H1 (cell line): ENCODE data around the gene ADPRHL1. TPM values are rescaled to one million over a fixed set of nuclear protein-coding genes. Genes with fewer than 3 reads are reported as not detected.
A peak's percentile ranks its signal among the peaks of the same experiment; 100 is the strongest.

Experiments used
- CTCF ChIA-PET: fragments of 300-600 bp; sonication (Branson Sonifier 250); formaldehyde crosslinking; loops from one replicate; lab custom pipeline; 2021; ENCODE audit not compliant: partially characterized antibody; lab: Charles Lee
- POLR2A ChIA-PET: fragments of 300-600 bp; sonication (Branson Sonifier 250); formaldehyde crosslinking; loops from one replicate; lab custom pipeline; 2021; ENCODE audit warnings: inconsistent platforms; ENCODE audit not compliant: partially characterized antibody; lab: Charles Lee
- DNase-seq, 2 experiments: peaks; one replicate each; pipeline versions ENCODE4 v3.0.0 to v3.0.0-alpha.2; 2010 to 2022; ENCODE audit warnings: low spot score in 2 of 2, low read depth in 1 of 2, mixed read lengths in 1 of 2
- FAIRE-seq: peaks from 2 replicates; lab custom pipeline; 2011; peaks lifted over from hg19 to GRCh38; lab: Jason Lieb, UNC
- H2AFZ ChIP-seq: 2 replicates; pipeline ENCODE4 v1.8.1; 2012; ENCODE audit warnings: low read length, inconsistent platforms
- H2AK5ac ChIP-seq: 2 replicates; pipeline ENCODE4 v1.6.1; 2013; ENCODE audit warnings: low read depth, low read length
- H2BK120ac ChIP-seq: replicated peaks from 2 replicates; pipeline ENCODE3; 2013; ENCODE audit warnings: low read depth, low read length, inconsistent platforms
- H2BK12ac ChIP-seq: 2 replicates; pipeline ENCODE4 v1.6.1; 2013; ENCODE audit warnings: low read depth, low read length
- H2BK15ac ChIP-seq: 2 replicates; pipeline ENCODE4 v1.6.1; 2013; ENCODE audit warnings: low read length
- H2BK20ac ChIP-seq: 2 replicates; pipeline ENCODE4 v1.6.1; 2013; ENCODE audit warnings: low read length
- H2BK5ac ChIP-seq: 2 replicates; pipeline ENCODE4 v1.6.1; 2013; ENCODE audit warnings: low read depth, low read length
- H3K14ac ChIP-seq: 2 replicates; pipeline ENCODE4 v1.6.1; 2013; ENCODE audit warnings: inconsistent platforms; ENCODE audit not compliant: insufficient read length
- H3K18ac ChIP-seq: 2 replicates; pipeline ENCODE4 v1.6.1; 2013; ENCODE audit warnings: low read length; ENCODE audit errors: extremely low read depth
- H3K23ac ChIP-seq: 2 replicates; pipeline ENCODE4 v1.6.1; 2013; ENCODE audit warnings: inconsistent platforms; ENCODE audit not compliant: insufficient read length
- H3K23me2 ChIP-seq: 2 replicates; pipeline ENCODE4 v1.6.1; 2013; ENCODE audit warnings: low read depth, low read length
- H3K27ac ChIP-seq: 2 replicates; pipeline ENCODE4 v1.6.1; 2011; ENCODE audit warnings: low read depth, low read length, inconsistent platforms
- H3K27me3 ChIP-seq, 4 experiments: replicated peaks in 1 of 4; 1 replicate in 1 of 4; 2 replicates in 3 of 4; pipeline versions ENCODE4 v1.6.1 to v1.8.1; 2011 to 2013; ENCODE audit warnings: low read length in 3 of 4, mild to moderate bottlenecking in 3 of 4, inconsistent platforms in 2 of 4, mixed read lengths in 2 of 4, moderate library complexity in 1 of 4; ENCODE audit not compliant: control insufficient read depth in 3 of 4, insufficient read depth in 3 of 4; ENCODE audit errors: extremely low read depth in 1 of 4
- H3K36me3 ChIP-seq, 4 experiments: 2 replicates each; pipeline versions ENCODE4 v1.6.1 to v1.8.1; 2011 to 2013; ENCODE audit warnings: mild to moderate bottlenecking in 4 of 4, low read length in 3 of 4, moderate library complexity in 2 of 4, control low read depth in 1 of 4, inconsistent platforms in 1 of 4; ENCODE audit not compliant: insufficient read depth in 4 of 4, control insufficient read depth in 2 of 4
- H3K4ac ChIP-seq: replicated peaks from 2 replicates; pipeline ENCODE3; 2013; ENCODE audit warnings: low read length, low read depth, mixed read lengths, inconsistent platforms; ENCODE audit not compliant: insufficient read length
- H3K4me1 ChIP-seq, 4 experiments: replicated peaks in 1 of 4; 1 replicate in 1 of 4; 2 replicates in 3 of 4; pipeline versions ENCODE4 v1.6.1 to v1.8.1; 2011 to 2013; ENCODE audit warnings: low read length in 3 of 4, inconsistent platforms in 2 of 4, mixed read lengths in 1 of 4; ENCODE audit not compliant: insufficient read depth in 4 of 4, control insufficient read depth in 3 of 4
- H3K4me2 ChIP-seq, 2 experiments: 2 replicates each; pipeline versions ENCODE4 v1.6.1 to v1.8.1; 2011 to 2013; ENCODE audit warnings: low read depth in 2 of 2, low read length in 2 of 2, control low read depth in 1 of 2, inconsistent platforms in 1 of 2, mild to moderate bottlenecking in 1 of 2; ENCODE audit not compliant: insufficient read depth in 1 of 2
- H3K4me3 ChIP-seq, 4 experiments: fragments of 200-600, 300-600 bp in 1 of 4; sonication (generic), shearing (Covaris generic), sonication (Bioruptor Twin) in 1 of 4; 2 replicates each; pipeline versions ENCODE4 v1.5.1 to v1.8.1; 2011 to 2016; ENCODE audit warnings: low read length in 4 of 4, low read depth in 3 of 4, control low read depth in 2 of 4, inconsistent platforms in 2 of 4, mild to moderate bottlenecking in 2 of 4, mixed read lengths in 1 of 4, moderate library complexity in 1 of 4; ENCODE audit not compliant: insufficient read depth in 2 of 4; ENCODE audit errors: extremely low read depth in 1 of 4
- H3K56ac ChIP-seq: replicated peaks from 2 replicates; pipeline ENCODE3; 2013; ENCODE audit warnings: low read depth, mild to moderate bottlenecking, mixed read lengths, low read length, inconsistent platforms; ENCODE audit not compliant: insufficient read length
- H3K79me1 ChIP-seq: 2 replicates; pipeline ENCODE4 v1.6.1; 2013; ENCODE audit warnings: low read depth, low read length, control low read depth
- H3K79me2 ChIP-seq, 2 experiments: 2 replicates each; pipeline versions ENCODE4 v1.6.1 to v1.8.1; 2012 to 2013; ENCODE audit warnings: low read length in 2 of 2, mild to moderate bottlenecking in 2 of 2, inconsistent platforms in 1 of 2; ENCODE audit not compliant: insufficient read depth in 2 of 2, control insufficient read depth in 1 of 2
- H3K9ac ChIP-seq, 4 experiments: replicated peaks in 1 of 4; 1 replicate in 1 of 4; 2 replicates in 3 of 4; pipeline versions ENCODE4 v1.6.1 to v1.8.1; 2011 to 2013; ENCODE audit warnings: low read depth in 3 of 4, low read length in 3 of 4, control low read depth in 2 of 4, mild to moderate bottlenecking in 2 of 4, moderate library complexity in 2 of 4, inconsistent platforms in 1 of 4; ENCODE audit errors: extremely low read depth in 1 of 4
- H3K9me3 ChIP-seq, 2 experiments: 2 replicates each; pipeline versions ENCODE4 v1.6.1 to v1.8.1; 2012 to 2013; ENCODE audit warnings: mild to moderate bottlenecking in 2 of 2, moderate library complexity in 2 of 2, control low read depth in 1 of 2, inconsistent platforms in 1 of 2, low read depth in 1 of 2, low read length in 1 of 2, mixed read lengths in 1 of 2; ENCODE audit not compliant: insufficient read depth in 2 of 2
- H4K20me1 ChIP-seq, 2 experiments: replicated peaks in 1 of 2; 2 replicates each; pipeline versions ENCODE3 to v1.8.1; 2011 to 2013; ENCODE audit warnings: inconsistent platforms in 2 of 2, low read length in 2 of 2, mild to moderate bottlenecking in 1 of 2; ENCODE audit not compliant: insufficient read depth in 2 of 2, control insufficient read depth in 1 of 2
- H4K5ac ChIP-seq: 2 replicates; pipeline ENCODE4 v1.6.1; 2013; ENCODE audit warnings: low read length, low read depth, mixed read lengths, inconsistent platforms; ENCODE audit not compliant: insufficient read length
- H4K8ac ChIP-seq: 2 replicates; pipeline ENCODE4 v1.8.0; 2013; ENCODE audit warnings: mild to moderate bottlenecking, moderate library complexity, low read length, inconsistent platforms; ENCODE audit not compliant: insufficient read depth; ENCODE audit errors: extremely low read depth
- H4K91ac ChIP-seq: replicated peaks from 2 replicates; pipeline ENCODE3; 2013; ENCODE audit warnings: low read length, mixed read lengths, inconsistent platforms; ENCODE audit not compliant: insufficient read length
- ATF3 ChIP-seq: IDR thresholded peaks from 2 replicates; pipeline ENCODE4 v1.6.1; 2011; ENCODE audit warnings: low read depth, mild to moderate bottlenecking, low read length; ENCODE audit not compliant: insufficient read depth
- CREB1 ChIP-seq: IDR thresholded peaks from 2 replicates; pipeline ENCODE4 v1.6.1; 2012; ENCODE audit warnings: inconsistent platforms
- POLR2A ChIP-seq, 2 experiments: IDR thresholded peaks; 1 replicate in 1 of 2; 2 replicates in 1 of 2; pipeline ENCODE4 v1.6.1; 2011; ENCODE audit warnings: low read depth in 2 of 2, low read length in 2 of 2, mild to moderate bottlenecking in 2 of 2; ENCODE audit errors: control extremely low read depth in 1 of 2
- RNF2 ChIP-seq: fragments of 200-900, 300-1000 bp; sonication (generic); IDR thresholded peaks from 2 replicates; pipeline ENCODE4 v1.7.1; 2016; ENCODE audit warnings: borderline replicate concordance, low read depth, mild to moderate bottlenecking, antibody characterized with exemption, low read length; ENCODE audit not compliant: poor library complexity, severe bottlenecking; ENCODE audit errors: missing control alignments
- TAF7 ChIP-seq: optimal IDR thresholded peaks from 2 replicates; pipeline ENCODE3; 2011; ENCODE audit warnings: low read depth, mild to moderate bottlenecking, inconsistent platforms, low read length, moderate library complexity, borderline replicate concordance
- TBP ChIP-seq: IDR thresholded peaks from 2 replicates; pipeline ENCODE4 v1.6.1; 2011; ENCODE audit warnings: low read depth, low read length, improper control_type of control experiment
- WGBS, 2 experiments: shearing (Covaris generic) in 1 of 2; methylation state at CpG; one replicate each; pipeline versions ENCODE4 v1.1.6 to v1.1.7; 2013 to 2015; ENCODE audit warnings: low lambda C conversion rate in 2 of 2, mixed read lengths in 2 of 2, inconsistent platforms in 1 of 2, low coverage in 1 of 2, missing lambda C conversion rate in 1 of 2; ENCODE audit not compliant: insufficient replicate concordance in 2 of 2, insufficient coverage in 1 of 2, insufficient read length in 1 of 2; ENCODE audit errors: extremely low coverage in 1 of 2, missing lambda C conversion rate in 1 of 2; 5-methylcytosine and 5-hydroxymethylcytosine counted together
- polyA plus RNA-seq, 7 experiments: library from polyadenylated mRNA; depleted of rRNA in 3 of 7; stranded (reverse) in 5 of 7; unstranded in 2 of 7; fragments of >200 nt in 5 of 7; fragments of 200-250 nt in 2 of 7; gene quantifications; 1 replicate in 5 of 7; 2 replicates in 1 of 7; 4 replicates in 1 of 7; pipeline versions ENCODE4 v1.2.1 to v1.2.3, GENCODE V29; 2011 to 2013; ENCODE audit warnings: missing spikeins in 2 of 7, mixed read lengths in 2 of 7
- total RNA-seq: library from RNA; stranded (reverse); fragmentation: NEBNext Ultra II Directional; extraction: Animal tissue kit (Norgen Biotek cat#: 25700); gene quantifications from 2 replicates; pipeline ENCODE4 v1.2.1, GENCODE V29; 2021

The ADPRHL1 gene
- total and polyA plus RNA-seq, 2 of the 8 experiments (the other 6 are each of a cell fraction or from before 2014, with no cell fraction given): 0.74 to 1.7 TPM

GRCh38 chr13:113445791-113446487 is 7.3 kb downstream of the ADPRHL1 start:
- FAIRE-seq: no peak
- Histone ChIP-seq H4K5ac (no peak overlapping the region), H3K36me3 (peaks cover 0 to 2% (median 0%) of the 10 kb centered on the region in 4 experiments; a peak in 1 of 8 replicates), H3K56ac (no peak overlapping the region), H3K9me3 (peaks cover 0 to 3% of the 10 kb centered on the region in 2 experiments; a peak in 2 of 4 replicates), H3K27ac (no peak overlapping the region), H4K20me1 (peaks cover 0 to 4% of the 10 kb centered on the region in 2 experiments), H2AK5ac (no peak overlapping the region), H2AFZ (no peak overlapping the region), H2BK15ac (no peak overlapping the region), H3K79me2 (no peaks in the 10 kb centered on the region), H3K4me1 (peaks cover 0 to 5% (median 0%) of the 10 kb centered on the region in 4 experiments; a peak in 2 of 7 replicates), H2BK5ac (no peak overlapping the region), H3K23me2 (no peaks in the 10 kb centered on the region), H3K18ac (no peak overlapping the region), H3K23ac (no peak overlapping the region), H3K4ac (no peak overlapping the region), H4K91ac (no peak overlapping the region), H2BK20ac (no peak overlapping the region), H2BK120ac (no peak overlapping the region), H3K79me1 (no peaks in the 10 kb centered on the region), H3K14ac (no peak overlapping the region), H3K4me2 (no peak overlapping the region), H3K27me3 (no peaks in the 10 kb centered on the region), H3K9ac (no peak overlapping the region), H3K4me3 (no peak overlapping the region), H4K8ac (peak overlapping the region; percentile 7; the same call in 1 of the 2 replicates), H2BK12ac (no peak overlapping the region)
- CTCF ChIA-PET: interaction anchor here (1.3 to 2.1 kb wide), 4 partner anchors 9 to 155 kb away, joined by 4 to 7 read pairs (median 6); no protein-coding TSS in a partner anchor
- WGBS, 2 experiments: 87% methylated on average over 15 of the region's 19 CpGs; no CpG with 5 or more reads in 1 of the 2 experiments
- POLR2A ChIA-PET: interaction anchor here (1.8 kb wide), 1 partner anchor 8 kb away, joined by 6 read pairs; the partner anchor contains the start of gene ADPRHL1
- no peak for DNase-seq
- TF ChIP-seq POLR2A (IDR thresholded peaks at IDR 0.05; ENCODE audit: control extremely low read depth in 1 of 2, low read depth in 2 of 2, low read length in 2 of 2) (no peak), TAF7 (no peak), TBP (no peak), ATF3 (no peak), CREB1 (no peak), RNF2 (no peak)
